ENCODE data around the gene GBX1.

DNA sequence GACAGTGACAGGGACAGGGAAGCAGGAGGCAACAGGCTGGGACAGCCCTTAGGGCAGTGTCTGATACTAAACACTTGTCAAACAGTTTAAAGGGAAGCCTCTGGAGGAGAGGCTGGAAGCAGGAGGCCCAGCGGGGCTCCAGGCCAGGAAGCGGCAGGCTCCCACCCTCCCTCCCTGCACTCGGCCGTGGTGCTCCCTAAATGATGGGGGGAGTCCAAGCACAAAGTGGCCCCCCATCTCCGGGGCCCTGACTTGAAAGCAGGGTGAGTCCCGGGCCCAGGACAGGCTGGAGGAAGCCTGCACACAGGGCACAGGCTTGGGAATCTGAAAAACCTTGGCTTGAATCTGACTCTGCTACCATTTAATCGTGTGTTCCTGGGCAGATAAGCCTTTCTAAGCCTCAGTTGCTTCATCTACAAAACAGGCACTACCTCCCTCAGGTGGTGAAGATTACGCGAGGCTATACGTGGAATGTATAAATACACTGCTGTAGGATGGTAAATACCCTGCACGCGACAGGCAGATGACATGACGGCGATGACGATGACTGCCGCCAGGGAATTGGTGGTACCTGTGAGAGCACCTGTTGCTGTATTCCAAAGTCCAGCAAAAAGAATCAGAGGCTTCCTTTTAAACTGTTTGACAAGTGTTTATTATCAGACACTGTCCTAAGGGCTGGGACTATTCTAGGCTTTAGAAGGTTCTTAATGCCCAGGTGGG lies 34.1 kb downstream of the GBX1 start:
- TF ChIP-seq CTCF (IDR thresholded peaks at IDR 0.05; ENCODE audit: low read depth, low read length, poor library complexity, severe bottlenecking) (no peak), EZH2phosphoT487 (IDR thresholded peaks at IDR 0.05; ENCODE audit: borderline replicate concordance, low read length) (no peak)

Measured in DOHH2 (cell line).